Breast epithelium (tissue), 4 donors: ENCODE measurements around the gene MLLT6. TPM values are rescaled to one million over a fixed set of nuclear protein-coding genes. Genes with fewer than 3 reads are reported as not detected.

Experiments
- DNase-seq, 2 donors: peaks; one replicate each; pipeline ENCODE4 v3.0.0-alpha.2; 2019; ENCODE audit warnings: low spot score in 2 of 2
- H3K27ac ChIP-seq, 2 donors: fragments of 200-600 bp; sonication (generic) in 1 of 2; one replicate each; pipeline ENCODE4 v1.5.1; 2016 to 2019; ENCODE audit warnings: mild to moderate bottlenecking in 1 of 2
- H3K27me3 ChIP-seq, 2 donors: fragments of 200-600 bp; sonication (generic) in 1 of 2; one replicate each; pipeline versions ENCODE4 v1.5.1 to v1.6.0; 2017 to 2019; ENCODE audit warnings: control low read depth in 1 of 2, mild to moderate bottlenecking in 1 of 2
- H3K36me3 ChIP-seq: fragments of 200-600 bp; one replicate; pipeline ENCODE4 v1.5.1; 2019
- H3K4me1 ChIP-seq, 2 donors: fragments of 200-600 bp; sonication (generic); one replicate each; pipeline ENCODE4 v1.5.1; 2016 to 2019; ENCODE audit warnings: control low read depth in 1 of 2
- H3K4me3 ChIP-seq, 3 donors: fragments of 200-600 bp; sonication (generic); 1 replicate in 2 of 3; 2 replicates in 1 of 3; pipeline ENCODE4 v1.5.1; 2016 to 2019; ENCODE audit warnings: mild to moderate bottlenecking in 3 of 3, moderate library complexity in 2 of 3
- H3K9me3 ChIP-seq, 2 donors: fragments of 200-600 bp; sonication (generic) in 1 of 2; one replicate each; pipeline ENCODE4 v1.5.1; 2016 to 2019; ENCODE audit warnings: control low read depth in 1 of 2
- POLR2A ChIP-seq: fragments of 450-650 bp; IDR thresholded peaks from one replicate; pipeline ENCODE4 v1.6.1; 2016; ENCODE audit warnings: antibody characterized with exemption, mild to moderate bottlenecking, moderate library complexity
- POLR2AphosphoS5 ChIP-seq, 3 donors: sonication (generic); formaldehyde crosslinking; IDR thresholded peaks; one replicate each; pipeline ENCODE4 v1.6.1; 2017; ENCODE audit warnings: antibody characterized with exemption in 3 of 3
- intact Hi-C: fragments of 100-400 bp; cut with DNase I; formaldehyde crosslinking; loops from one replicate; pipeline ENCODE4 v1.15.1; 2023; ENCODE audit warnings: low total_unique reads
- total RNA-seq, 3 donors: library from RNA; depleted of rRNA; stranded (reverse); fragments of >200 nt; gene quantifications; one replicate each; pipeline ENCODE4 v1.1.0, GENCODE V29; 2016
- TF ChIP-seq, protein P1 (sequence below), 3 donors: fragments of 450-650 bp; IDR thresholded peaks; one replicate each; pipeline ENCODE4 v1.5.1; 2016 to 2017; ENCODE audit warnings: antibody characterized with exemption in 3 of 3, mild to moderate bottlenecking in 3 of 3, moderate library complexity in 3 of 3

MLLT6 gene
- total RNA-seq, 3 donors from 2014 or later, result 41.9 to 101 (median 90.5) TPM

DNA sequence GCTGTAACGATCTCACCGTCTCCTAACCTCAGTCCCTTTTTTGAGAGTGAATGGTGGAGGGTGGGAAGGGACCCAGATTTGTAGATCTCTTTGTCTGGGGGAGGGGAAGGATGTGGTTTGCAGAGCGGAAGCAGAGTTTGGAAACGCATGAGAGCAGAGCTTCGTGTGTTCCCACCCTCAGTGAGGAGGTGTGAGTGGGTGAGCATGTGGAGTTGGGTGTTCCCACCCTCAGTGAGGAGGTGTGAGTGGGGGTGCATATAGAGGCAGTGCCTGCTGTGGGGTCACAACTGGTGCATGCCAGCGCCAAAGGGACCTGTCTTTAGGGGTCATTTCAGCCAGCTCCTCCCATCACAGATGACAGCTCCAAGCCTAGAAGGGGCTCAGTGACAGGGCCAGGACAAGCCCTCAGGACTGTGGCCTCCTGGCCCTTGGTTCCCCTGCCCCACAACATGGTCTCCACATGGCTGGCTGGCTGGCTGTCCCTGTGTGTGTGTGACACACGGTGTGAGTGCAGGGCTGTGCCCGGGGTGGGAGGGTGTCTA lies 23.3 kb downstream of the MLLT6 start:
- H3K27ac ChIP-seq, result peak overlapping the region in 1 of 2 donors; percentile 80
- H3K27me3 ChIP-seq, result no peaks in the 10 kb centered on the region
- peaks cover 2 to 21% of the 10 kb centered on the region in 2 donors for H3K4me1 ChIP-seq
- H3K4me3 ChIP-seq, result no peak overlapping the region
- DNase-seq, result no peak
- no peaks in the 10 kb centered on the region for H3K9me3 ChIP-seq
- H3K36me3 ChIP-seq, result peaks cover 3% of the 10 kb centered on the region
- no peak for TF ChIP-seq POLR2A
- no peak for TF ChIP-seq POLR2AphosphoS5 (IDR thresholded peaks at IDR 0.05)
- TF ChIP-seq, protein P1, sequence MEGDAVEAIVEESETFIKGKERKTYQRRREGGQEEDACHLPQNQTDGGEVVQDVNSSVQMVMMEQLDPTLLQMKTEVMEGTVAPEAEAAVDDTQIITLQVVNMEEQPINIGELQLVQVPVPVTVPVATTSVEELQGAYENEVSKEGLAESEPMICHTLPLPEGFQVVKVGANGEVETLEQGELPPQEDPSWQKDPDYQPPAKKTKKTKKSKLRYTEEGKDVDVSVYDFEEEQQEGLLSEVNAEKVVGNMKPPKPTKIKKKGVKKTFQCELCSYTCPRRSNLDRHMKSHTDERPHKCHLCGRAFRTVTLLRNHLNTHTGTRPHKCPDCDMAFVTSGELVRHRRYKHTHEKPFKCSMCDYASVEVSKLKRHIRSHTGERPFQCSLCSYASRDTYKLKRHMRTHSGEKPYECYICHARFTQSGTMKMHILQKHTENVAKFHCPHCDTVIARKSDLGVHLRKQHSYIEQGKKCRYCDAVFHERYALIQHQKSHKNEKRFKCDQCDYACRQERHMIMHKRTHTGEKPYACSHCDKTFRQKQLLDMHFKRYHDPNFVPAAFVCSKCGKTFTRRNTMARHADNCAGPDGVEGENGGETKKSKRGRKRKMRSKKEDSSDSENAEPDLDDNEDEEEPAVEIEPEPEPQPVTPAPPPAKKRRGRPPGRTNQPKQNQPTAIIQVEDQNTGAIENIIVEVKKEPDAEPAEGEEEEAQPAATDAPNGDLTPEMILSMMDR (IDR thresholded peaks at IDR 0.05), result no peak
- intact Hi-C loops, result no loop called here

DNA sequence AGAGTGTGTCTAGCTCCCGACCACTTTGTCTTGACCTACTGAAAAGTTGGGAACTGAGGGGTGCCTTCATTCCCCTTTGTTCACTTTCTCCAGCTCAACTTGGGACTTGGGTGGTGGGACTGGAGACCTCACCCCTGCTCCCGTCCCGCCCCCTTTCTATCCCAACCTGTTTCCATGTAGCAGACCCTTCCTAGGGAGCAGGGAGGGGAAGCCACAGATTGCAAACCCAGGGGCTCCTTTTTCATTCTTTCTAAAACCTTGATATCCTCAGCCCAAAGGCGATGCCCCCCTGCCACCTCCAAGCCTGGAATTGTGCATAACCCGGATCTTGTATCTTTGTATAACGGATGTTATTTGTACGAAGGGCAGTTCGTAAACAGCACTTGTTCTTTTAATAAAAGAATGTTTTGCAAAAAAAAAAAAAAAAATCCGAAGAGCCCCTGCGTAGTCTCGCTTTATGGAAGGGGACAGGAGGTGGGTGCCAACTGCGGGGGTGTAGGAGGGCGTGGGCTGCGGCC lies 24.4 kb downstream of the MLLT6 start:
- intact Hi-C loops, result no loop called here
- no peaks in the 10 kb centered on the region for H3K27me3 ChIP-seq
- no peak for DNase-seq
- H3K9me3 ChIP-seq, result no peaks in the 10 kb centered on the region
- peaks cover 2 to 24% of the 10 kb centered on the region in 2 donors for H3K4me1 ChIP-seq
- peak overlapping the region; percentile 73 to 76 (median 75) for H3K4me3 ChIP-seq
- H3K27ac ChIP-seq, result peak overlapping the region; percentile 80 to 88
- TF ChIP-seq POLR2A, result no peak
- TF ChIP-seq, protein P1 (IDR thresholded peaks at IDR 0.05), result no peak
- TF ChIP-seq POLR2AphosphoS5 (IDR thresholded peaks at IDR 0.05), result no peak
- H3K36me3 ChIP-seq, result peaks cover 3% of the 10 kb centered on the region

DNA sequence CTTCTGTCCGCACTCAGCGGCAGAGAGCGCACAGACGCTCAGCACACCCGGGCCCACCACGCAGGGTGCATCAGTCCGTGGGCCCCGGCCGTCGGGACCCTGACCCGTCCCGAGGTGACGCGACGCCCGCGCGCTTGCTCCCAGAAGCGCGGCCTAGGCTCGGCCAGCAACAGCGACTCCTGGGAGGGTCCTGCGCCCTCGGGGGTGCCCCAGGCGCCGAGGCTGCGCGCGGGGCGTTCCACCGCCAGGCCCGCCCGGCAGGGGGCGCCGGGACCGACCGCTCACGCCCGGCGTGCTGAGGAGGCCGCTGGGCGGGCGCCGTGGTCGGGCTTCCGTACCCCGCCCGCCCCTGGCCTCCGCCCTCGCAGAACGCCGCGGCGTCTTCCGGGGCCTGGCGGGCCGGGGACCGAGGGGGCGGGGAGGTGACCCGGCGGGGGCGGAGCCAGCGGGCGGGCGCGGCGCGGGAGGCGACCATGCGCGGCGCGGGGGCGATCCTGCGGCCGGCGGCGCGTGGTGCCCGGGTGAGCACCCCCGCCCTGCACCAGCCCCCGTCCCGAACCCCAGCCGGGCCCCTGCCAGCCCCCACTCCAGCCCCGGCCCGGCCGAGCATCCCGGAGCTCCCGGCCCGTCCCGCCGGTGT lies 24.9 kb downstream of the MLLT6 start, which contains the start of gene CISD3:
Gene CISD3, plus strand, starts transcription at position 456 of the 640 bp plus-strand sequence. Its CDS starts 18 bp downstream, at position 474.
- peaks cover 3% of the 10 kb centered on the region for H3K36me3 ChIP-seq
- H3K9me3 ChIP-seq, result no peaks in the 10 kb centered on the region
- intact Hi-C loops, result no loop called here
- peak within 1 kb of the TSS; percentile 80 to 88 for H3K27ac ChIP-seq
- peak; percentile 62 to 73 for DNase-seq
- peaks cover 2 to 24% of the 10 kb centered on the region in 2 donors for H3K4me1 ChIP-seq
- H3K27me3 ChIP-seq, result no peaks in the 10 kb centered on the region
- TF ChIP-seq, protein P1 (IDR thresholded peaks at IDR 0.05), result peak in 2 of 3 donors; percentile 29 to 97
- no peak for TF ChIP-seq POLR2A
- TF ChIP-seq POLR2AphosphoS5 (IDR thresholded peaks at IDR 0.05), result peak in 2 of 3 donors; percentile 20 to 38
- H3K4me3 ChIP-seq, result peak within 1 kb of the TSS; percentile 73 to 76 (median 75)

DNA sequence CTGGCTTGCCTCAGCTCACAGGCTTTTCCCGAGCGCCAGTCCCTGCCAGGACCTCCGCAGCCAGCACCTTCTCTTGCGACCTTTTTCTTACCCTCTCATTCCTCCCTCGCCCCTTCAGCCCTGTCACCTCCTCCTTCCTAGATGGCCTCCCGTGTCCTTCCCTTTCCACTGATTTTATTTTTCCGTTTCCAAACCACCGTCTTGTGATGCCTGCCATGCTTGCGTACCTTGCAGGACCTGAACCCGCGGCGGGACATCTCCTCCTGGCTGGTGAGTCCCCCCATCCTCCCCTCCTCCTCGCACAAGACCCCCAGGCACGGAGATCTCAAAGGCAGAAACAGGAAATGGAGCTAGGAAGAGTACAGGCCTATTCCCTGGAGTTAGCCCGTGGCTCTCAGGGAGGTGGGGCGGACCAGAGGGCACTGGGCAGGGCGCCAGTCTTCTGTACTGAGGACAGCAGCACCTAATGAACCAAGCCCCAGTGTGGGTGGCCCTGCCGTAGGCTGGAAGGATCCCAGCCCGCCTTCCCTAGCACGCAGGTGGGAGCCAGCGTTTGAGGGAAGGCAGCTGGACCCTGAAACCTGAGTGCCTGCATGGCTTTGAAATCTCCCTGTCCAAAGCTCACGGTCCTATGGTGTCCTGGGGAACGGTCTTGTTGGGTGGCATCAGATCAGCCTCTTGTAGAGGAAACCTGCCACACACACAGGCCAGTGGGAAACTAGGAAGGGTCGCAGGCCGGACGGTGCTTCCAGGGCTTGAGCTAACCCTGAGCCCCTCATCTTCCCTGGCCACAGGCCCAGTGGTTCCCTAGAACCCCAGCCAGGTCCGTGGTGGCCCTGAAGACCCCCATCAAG lies 25.7 kb downstream of the MLLT6 start:
- H3K4me3 ChIP-seq, result peak overlapping the region; percentile 73 to 76 (median 75)
- peak in 1 of 2 donors; percentile 80 for DNase-seq
- peaks cover 2 to 24% of the 10 kb centered on the region in 2 donors for H3K4me1 ChIP-seq
- H3K36me3 ChIP-seq, result no peaks in the 10 kb centered on the region
- H3K27me3 ChIP-seq, result no peaks in the 10 kb centered on the region
- intact Hi-C loops, result no loop called here
- no peak for TF ChIP-seq POLR2A
- peak in 1 of 3 donors; percentile 30 for TF ChIP-seq POLR2AphosphoS5 (IDR thresholded peaks at IDR 0.05)
- TF ChIP-seq, protein P1 (IDR thresholded peaks at IDR 0.05), result no peak
- H3K27ac ChIP-seq, result peak overlapping the region; percentile 80 to 88
- no peaks in the 10 kb centered on the region for H3K9me3 ChIP-seq
